Endothelial cell of umbilical vein (primary cell): ENCODE data around the gene GCA. TPM values are rescaled to one million over a fixed set of nuclear protein-coding genes. Genes with fewer than 3 reads are reported as not detected.

Experiments used
- BruUV-seq: library from RNA; stranded (reverse); fragments of 400-500 nt; replicated peaks from 2 replicates; lab custom pipeline; 2021; lab: Mats Ljungman, UMichigan
- CTCF ChIA-PET: fragments of 300-600, 350-600 bp; sonication (Branson Sonifier 250); formaldehyde crosslinking; loops from one replicate; lab custom pipeline; 2021; ENCODE audit warnings: antibody characterized with exemption, inconsistent platforms; lab: Charles Lee
- POLR2A ChIA-PET: fragments of 300-600, 350-600 bp; sonication (Branson Sonifier 250); formaldehyde crosslinking; loops from one replicate; lab custom pipeline; 2021; ENCODE audit warnings: antibody characterized with exemption, inconsistent platforms; lab: Charles Lee
- DNase-seq: peaks from one replicate; pipeline ENCODE4 v3.0.0-alpha.2; 2011; ENCODE audit warnings: low read depth, low spot score
- FAIRE-seq: peaks from 2 replicates; lab custom pipeline; 2011; peaks lifted over from hg19 to GRCh38; lab: Jason Lieb, UNC
- H2AFZ ChIP-seq: 2 replicates; pipeline ENCODE4 v1.6.0; 2012; ENCODE audit warnings: low read depth, low read length, control low read depth, inconsistent platforms
- H3K27ac ChIP-seq: 2 replicates; pipeline ENCODE4 v1.5.1; 2011; ENCODE audit warnings: low read depth, mild to moderate bottlenecking, control low read depth, low read length, moderate library complexity; ENCODE audit not compliant: insufficient read depth
- H3K27me3 ChIP-seq, 2 experiments: 2 replicates each; pipeline versions ENCODE4 v1.6.0 to v1.6.1; 2011; ENCODE audit warnings: low read length in 2 of 2, mixed read lengths in 1 of 2; ENCODE audit not compliant: control insufficient read depth in 2 of 2, insufficient read depth in 2 of 2
- H3K36me3 ChIP-seq, 2 experiments: 2 replicates in 1 of 2; 3 replicates in 1 of 2; pipeline ENCODE4 v1.5.1; 2011; ENCODE audit warnings: low read length in 2 of 2, mild to moderate bottlenecking in 1 of 2, moderate library complexity in 1 of 2; ENCODE audit not compliant: control insufficient read depth in 2 of 2, insufficient read depth in 2 of 2; ENCODE audit errors: extremely low read depth in 1 of 2
- H3K4me1 ChIP-seq: 3 replicates; pipeline ENCODE4 v1.5.1; 2011; ENCODE audit warnings: mild to moderate bottlenecking, low read length; ENCODE audit not compliant: control insufficient read depth, insufficient read depth; ENCODE audit errors: extremely low read depth
- H3K4me2 ChIP-seq: 2 replicates; pipeline ENCODE4 v1.6.1; 2011; ENCODE audit warnings: low read length, control low read depth, mixed read lengths; ENCODE audit not compliant: insufficient read depth
- H3K4me3 ChIP-seq, 3 experiments: fragments of 200-600 bp in 1 of 3; sonication (generic), shearing (Covaris generic) in 1 of 3; replicated peaks in 1 of 3; 2 replicates each; pipeline ENCODE4 v1.5.1; 2011 to 2016; ENCODE audit warnings: control low read depth in 3 of 3, low read length in 3 of 3, mild to moderate bottlenecking in 2 of 3, inconsistent platforms in 1 of 3, low read depth in 1 of 3, moderate library complexity in 1 of 3; ENCODE audit not compliant: insufficient read depth in 1 of 3
- H3K79me2 ChIP-seq: 2 replicates; pipeline ENCODE4 v1.6.0; 2012; ENCODE audit warnings: low read length, inconsistent platforms; ENCODE audit not compliant: control insufficient read depth, insufficient read depth
- H3K9ac ChIP-seq: replicated peaks from 2 replicates; pipeline ENCODE3; 2011; ENCODE audit warnings: low read length, control low read depth; ENCODE audit not compliant: insufficient read depth; ENCODE audit errors: extremely low read depth
- H3K9me1 ChIP-seq: replicated peaks from 3 replicates; pipeline ENCODE4 v1.6.0; 2011; ENCODE audit warnings: mild to moderate bottlenecking, low read length; ENCODE audit not compliant: control insufficient read depth, insufficient read depth; ENCODE audit errors: extremely low read depth
- H3K9me3 ChIP-seq: replicated peaks from 2 replicates; pipeline ENCODE4 v1.5.1; 2012; ENCODE audit warnings: low read length, inconsistent platforms; ENCODE audit not compliant: control insufficient read depth, insufficient read depth
- H4K20me1 ChIP-seq: replicated peaks from 2 replicates; pipeline ENCODE3; 2011; ENCODE audit warnings: mild to moderate bottlenecking, low read length; ENCODE audit not compliant: control insufficient read depth, insufficient read depth; ENCODE audit errors: extremely low read depth
- CTCF ChIP-seq, 2 donors: IDR thresholded peaks; 1 replicate in 1 of 2; 2 replicates in 1 of 2; pipeline ENCODE4 v1.5.1; 2011; ENCODE audit warnings: low read length in 2 of 2, mild to moderate bottlenecking in 2 of 2, moderate library complexity in 2 of 2, control low read depth in 1 of 2, inconsistent platforms in 1 of 2, low read depth in 1 of 2; ENCODE audit not compliant: insufficient read depth in 1 of 2; ENCODE audit errors: extremely low read depth in 1 of 2
- EZH2 ChIP-seq: IDR thresholded peaks from 2 replicates; pipeline ENCODE4 v1.6.1; 2012; ENCODE audit warnings: borderline replicate concordance, low read depth, mild to moderate bottlenecking, moderate library complexity, low read length, inconsistent platforms; ENCODE audit not compliant: severe bottlenecking
- POLR2A ChIP-seq: IDR thresholded peaks from 2 replicates; pipeline ENCODE4 v1.6.1; 2012; ENCODE audit warnings: low read depth, mild to moderate bottlenecking, control low read depth, low read length
- POLR2AphosphoS5 ChIP-seq: IDR thresholded peaks from 2 replicates; pipeline ENCODE4 v1.6.1; 2012; ENCODE audit warnings: low read depth, mild to moderate bottlenecking, control low read depth, low read length, moderate library complexity; ENCODE audit not compliant: insufficient read depth
- dilution Hi-C: fragments of 300-500 bp; cut with MboI; formaldehyde crosslinking; loops from one replicate; pipeline ENCODE4 v1.15.0; 2019; ENCODE audit warnings: low sequenced_read_pairs; ENCODE audit not compliant: extremely low pct_ligation_motif_present
- intact Hi-C: fragments of 100-400 bp; cut with micrococcal nuclease; formaldehyde crosslinking; loops from one replicate; pipeline ENCODE4 v1.10.0; 2022
- polyA plus RNA-seq, 4 experiments: library from polyadenylated mRNA; depleted of rRNA in 3 of 4; stranded (reverse) in 3 of 4; unstranded in 1 of 4; fragments of >200 nt; gene quantifications; 2 replicates each; pipeline versions ENCODE4 v1.2.1 to v1.2.3, GENCODE V29; 2011 to 2012; ENCODE audit warnings: missing spikeins in 1 of 4
- total RNA-seq: library from RNA; stranded (reverse); gene quantifications from 2 replicates; pipeline ENCODE4 v1.2.3, GENCODE V29; 2021

GCA gene
- total and polyA plus RNA-seq, 2 donors (not counting 3 experiments of a cell fraction or from before 2014, with no cell fraction given) = 10.7 to 11.2 TPM

- ChIA-PET POLR2A (no interaction called here), CTCF (interaction anchor here (0.9 to 3.6 kb wide), 7 partner anchors 11 to 164 kb away, joined by 3 to 22 read pairs (median 7); no protein-coding TSS in a partner anchor)
- Histone ChIP-seq H3K4me3 (peak overlapping the region; percentile 56 to 66 (median 59)), H3K9ac (peak overlapping the region; percentile 71), H4K20me1 (no peaks in the 10 kb centered on the region), H2AFZ (peak overlapping the region; percentile 98), H3K36me3 (no peaks in the 10 kb centered on the region), H3K4me1 (peaks cover 8% of the 10 kb centered on the region), H3K27ac (no peak overlapping the region), H3K9me1 (no peaks in the 10 kb centered on the region), H3K4me2 (peak overlapping the region; percentile 70), H3K79me2 (no peaks in the 10 kb centered on the region), H3K27me3 (no peaks in the 10 kb centered on the region), H3K9me3 (no peaks in the 10 kb centered on the region)
- no peak for TF ChIP-seq POLR2A
- TF ChIP-seq POLR2AphosphoS5 = no peak
- TF ChIP-seq EZH2 = peak; percentile 19
- DNase-seq (peak; percentile 44), FAIRE-seq (no peak)
- BruUV-seq = TSS peak; percentile 42
- intact Hi-C loops = loop anchor here (1.0 kb wide), 1 partner anchor 26 kb away; the partner anchor contains the start of gene GCA
- dilution Hi-C loops = no loop called here
These were observed 26.0 kb upstream of the GCA start for GRCh38 chr2:162317861-162318327.

GRCh38 chr2:162318328-162319180 is 25.4 kb upstream of the GCA start, which contains the start of gene IFIH1:
Gene IFIH1, minus strand, starts transcription at chr2:162318684. Its CDS starts 377 bp downstream, at chr2:162318307.
- H3K27ac ChIP-seq = peak within 1 kb of the TSS; percentile 43
- H3K4me1 ChIP-seq = peaks cover 8% of the 10 kb centered on the region
- dilution Hi-C loops = no loop called here
- H3K79me2 ChIP-seq = no peaks in the 10 kb centered on the region
- FAIRE-seq (peak; percentile 75), DNase-seq (peak; percentile 88)
- H3K9me1 ChIP-seq = no peaks in the 10 kb centered on the region
- H3K27me3 ChIP-seq = no peaks in the 10 kb centered on the region
- H3K36me3 ChIP-seq = no peaks in the 10 kb centered on the region
- no peaks in the 10 kb centered on the region for H3K9me3 ChIP-seq
- H3K4me3 ChIP-seq = peak within 1 kb of the TSS; percentile 56 to 66 (median 59)
- ChIA-PET CTCF (interaction anchor here (0.8 to 3.6 kb wide), 9 partner anchors 10 to 165 kb away, joined by 3 to 22 read pairs (median 5); no protein-coding TSS in a partner anchor), POLR2A (no interaction called here)
- H3K4me2 ChIP-seq = peak within 1 kb of the TSS; percentile 70
- TF ChIP-seq POLR2A = no peak
- TF ChIP-seq CTCF (IDR thresholded peaks at IDR 0.05; ENCODE audit: extremely low read depth in 1 of 2, insufficient read depth in 1 of 2, low read depth in 1 of 2, low read length in 2 of 2) = peak; percentile 22 to 48
- H4K20me1 ChIP-seq = no peaks in the 10 kb centered on the region
- H3K9ac ChIP-seq = peak within 1 kb of the TSS; percentile 71
- peak within 1 kb of the TSS; percentile 98 for H2AFZ ChIP-seq
- intact Hi-C loops = no loop called here
- BruUV-seq = TSS peak; percentile 73
